ENCODE data around the gene SURF1. TPM values are rescaled to one million over a fixed set of nuclear protein-coding genes. Genes with fewer than 3 reads are reported as not detected.
"Not testable (repeated sequence)": the region's sequence is repeated elsewhere in the genome, so short reads cannot be mapped to it uniquely, and the experiment has no call there.

The SURF1 gene
- total RNA-seq, 6 experiments from 2014 or later = 25.3 to 29.1 (median 26.8) TPM

- H3K4me3 Mint-ChIP-seq = no peak overlapping the region
- peaks cover 7% of the 10 kb centered on the region for H3K4me1 Mint-ChIP-seq (ENCODE audit: low read depth)
- H3K36me3 Mint-ChIP-seq (ENCODE audit: low read depth) = peaks cover 31% of the 10 kb centered on the region
- peaks cover 4% of the 10 kb centered on the region for H3K27me3 Mint-ChIP-seq (ENCODE audit: insufficient read depth)
- TF ChIP-seq CTCF (IDR thresholded peaks at IDR 0.05) = no peak
- H3K9me3 Mint-ChIP-seq = no peaks in the 10 kb centered on the region
- no peak for DNase-seq
- no peak overlapping the region for H3K27ac Mint-ChIP-seq
Observed at GRCh38 chr9:133331641-133332380, 24.5 kb downstream of the SURF1 start.

GRCh38 chr9:133331221-133331620, 25.1 kb downstream of the SURF1 start:
- Mint-ChIP-seq H3K4me1 (ENCODE audit: low read depth) (peaks cover 7% of the 10 kb centered on the region), H3K27me3 (ENCODE audit: insufficient read depth) (peaks cover 4% of the 10 kb centered on the region), H3K9me3 (no peaks in the 10 kb centered on the region), H3K36me3 (ENCODE audit: low read depth) (peaks cover 31% of the 10 kb centered on the region), H3K4me3 (no peak overlapping the region), H3K27ac (no peak overlapping the region)
- TF ChIP-seq CTCF (IDR thresholded peaks at IDR 0.05) = no peak
- no peak for DNase-seq

GRCh38 chr9:133329306-133330156, 26.8 kb downstream of the SURF1 start:
- H3K9me3 Mint-ChIP-seq; H3K4me1 Mint-ChIP-seq (ENCODE audit: low read depth); H3K4me3 Mint-ChIP-seq; H3K27me3 Mint-ChIP-seq (ENCODE audit: insufficient read depth); H3K27ac Mint-ChIP-seq; DNase-seq: not testable (repeated sequence)
- H3K36me3 Mint-ChIP-seq (ENCODE audit: low read depth) = peaks cover 22% of the 10 kb centered on the region
- TF ChIP-seq CTCF (IDR thresholded peaks at IDR 0.05) = peak; percentile 81

GRCh38 chr9:133327834-133328484, 28.3 kb downstream of the SURF1 start:
- no peak for DNase-seq
- Mint-ChIP-seq H3K4me1 (ENCODE audit: low read depth) (no peaks in the 10 kb centered on the region), H3K4me3 (no peak overlapping the region), H3K27ac (no peak overlapping the region), H3K36me3 (ENCODE audit: low read depth) (peaks cover 15% of the 10 kb centered on the region), H3K27me3 (ENCODE audit: insufficient read depth) (peaks cover 11% of the 10 kb centered on the region), H3K9me3 (peaks cover 10% of the 10 kb centered on the region; the same call in 1 of the 2 replicates)
- TF ChIP-seq CTCF (IDR thresholded peaks at IDR 0.05) = no peak

- not testable (repeated sequence) for DNase-seq; H3K4me3 Mint-ChIP-seq; H3K27ac Mint-ChIP-seq; H3K9me3 Mint-ChIP-seq; H3K4me1 Mint-ChIP-seq (ENCODE audit: low read depth)
- H3K27me3 Mint-ChIP-seq (ENCODE audit: insufficient read depth) = peaks cover 11% of the 10 kb centered on the region
- H3K36me3 Mint-ChIP-seq (ENCODE audit: low read depth) = peaks cover 15% of the 10 kb centered on the region
Observed at GRCh38 chr9:133327021-133327420, 29.3 kb downstream of the SURF1 start.

Data from HFFc6 (cell line).